Measurements from ENCODE around the gene MAMDC4.
"Not testable (repeated sequence)": the region's sequence is repeated elsewhere in the genome, so short reads cannot be mapped to it uniquely, and the experiment has no call there.

Gene MAMDC4

GRCh38 chr9:136835932-136836904 is 15.9 kb upstream of the MAMDC4 start:
- Histone ChIP-seq H3K36me3 (ENCODE audit: insufficient read depth, low read length) (peaks cover 57% of the 10 kb centered on the region), H3K4me2 (ENCODE audit: insufficient read depth, low read length) (no peak overlapping the region), H3K4me1 (ENCODE audit: insufficient read depth, low read length) (no peaks in the 10 kb centered on the region; the same call in 1 of the 2 replicates), H4K20me1 (ENCODE audit: insufficient read depth, low read length) (peaks cover 10% of the 10 kb centered on the region), H2AFZ (ENCODE audit: low read depth, low read length) (no peak overlapping the region), H3K27ac (ENCODE audit: low read length) (no peak overlapping the region), H3K27me3 (ENCODE audit: insufficient read depth, low read length, poor library complexity) (no peaks in the 10 kb centered on the region), H3K4me3 (ENCODE audit: low read depth in 1 of 2, low read length in 2 of 2) (no peak overlapping the region), H3K79me2 (ENCODE audit: insufficient read depth, low read length) (no peaks in the 10 kb centered on the region), H3K9me3 (ENCODE audit: insufficient read depth, low read length, severe bottlenecking) (no peaks in the 10 kb centered on the region), H3K9ac (ENCODE audit: low read depth, low read length) (no peak overlapping the region)
- ATAC-seq (ENCODE audit: insufficient read depth, low read depth) (no peak), DNase-seq (no peak)
- TF ChIP-seq EZH2 (IDR thresholded peaks at IDR 0.05; ENCODE audit: borderline replicate concordance, low read depth, low read length, severe bottlenecking) = no peak
- no peak for TF ChIP-seq CTCF (IDR thresholded peaks at IDR 0.05; ENCODE audit: borderline replicate concordance, extremely low read depth, low read length, poor library complexity, severe bottlenecking)

- Histone ChIP-seq H3K9me3 (ENCODE audit: insufficient read depth, low read length, severe bottlenecking) (no peaks in the 10 kb centered on the region), H3K4me1 (ENCODE audit: insufficient read depth, low read length) (peaks cover 9% of the 10 kb centered on the region), H4K20me1 (ENCODE audit: insufficient read depth, low read length) (peaks cover 9% of the 10 kb centered on the region), H3K36me3 (ENCODE audit: insufficient read depth, low read length) (peaks cover 46% of the 10 kb centered on the region), H3K4me3 (ENCODE audit: low read depth in 1 of 2, low read length in 2 of 2) (no peak overlapping the region), H2AFZ (ENCODE audit: low read depth, low read length) (no peak overlapping the region), H3K4me2 (ENCODE audit: insufficient read depth, low read length) (no peak overlapping the region), H3K79me2 (ENCODE audit: insufficient read depth, low read length) (no peaks in the 10 kb centered on the region), H3K27ac (ENCODE audit: low read length) (no peak overlapping the region), H3K9ac (ENCODE audit: low read depth, low read length) (no peak overlapping the region), H3K27me3 (ENCODE audit: insufficient read depth, low read length, poor library complexity) (no peaks in the 10 kb centered on the region)
- ATAC-seq (ENCODE audit: insufficient read depth, low read depth) (no peak), DNase-seq (no peak)
- TF ChIP-seq EZH2 (IDR thresholded peaks at IDR 0.05; ENCODE audit: borderline replicate concordance, low read depth, low read length, severe bottlenecking) (no peak), CTCF (IDR thresholded peaks at IDR 0.05; ENCODE audit: borderline replicate concordance, extremely low read depth, low read length, poor library complexity, severe bottlenecking) (no peak)
These were observed 14.8 kb upstream of the MAMDC4 start for GRCh38 chr9:136837146-136837855.

- not testable (repeated sequence) for H2AFZ ChIP-seq (ENCODE audit: low read depth, low read length); H4K20me1 ChIP-seq (ENCODE audit: insufficient read depth, low read length); H3K27me3 ChIP-seq (ENCODE audit: insufficient read depth, low read length, poor library complexity); H3K79me2 ChIP-seq (ENCODE audit: insufficient read depth, low read length); ATAC-seq (ENCODE audit: insufficient read depth, low read depth); H3K9ac ChIP-seq (ENCODE audit: low read depth, low read length); H3K27ac ChIP-seq (ENCODE audit: low read length); H3K9me3 ChIP-seq (ENCODE audit: insufficient read depth, low read length, severe bottlenecking); H3K4me2 ChIP-seq (ENCODE audit: insufficient read depth, low read length); DNase-seq; H3K4me3 ChIP-seq (ENCODE audit: low read depth in 1 of 2, low read length in 2 of 2)
- peaks cover 41% of the 10 kb centered on the region for H3K36me3 ChIP-seq (ENCODE audit: insufficient read depth, low read length)
- peaks cover 14% of the 10 kb centered on the region for H3K4me1 ChIP-seq (ENCODE audit: insufficient read depth, low read length)
These were observed 14.3 kb upstream of the MAMDC4 start for GRCh38 chr9:136837856-136838277.

Measured in DND-41 (cell line).